ENCODE measurements around the gene UFC1.

GRCh38 chr1:161195171-161195570 lies 41.4 kb downstream of the UFC1 start:
- no peak for TF ChIP-seq CTCF (IDR thresholded peaks at IDR 0.05)
- no peak for TF ChIP-seq POLR2A (IDR thresholded peaks at IDR 0.05)
